OCI-LY3 (cell line): ENCODE data around the gene BHLHA15.

ENCODE experiments used
- CTCF ChIP-seq: fragments of 200-600, 300-600 bp; sonication (generic); IDR thresholded peaks from 2 replicates; pipeline ENCODE4 v1.5.1; 2014; ENCODE audit warnings: antibody characterized with exemption, low read length, low read depth
- EZH2phosphoT487 ChIP-seq: fragments of 200-600 bp; shearing (Covaris generic); IDR thresholded peaks from 2 replicates; pipeline ENCODE4 v1.6.1; 2018; ENCODE audit warnings: antibody characterized with exemption, mixed run types, low read depth

GRCh38 chr7:98204670-98205069 is 6.6 kb upstream of the BHLHA15 start:
- TF ChIP-seq CTCF (no peak), EZH2phosphoT487 (no peak)
